Right renal pelvis (tissue), 4 donors: ENCODE measurements around the gene ELL3. TPM values are rescaled to one million over a fixed set of nuclear protein-coding genes. Genes with fewer than 3 reads are reported as not detected.
"Not testable (repeated sequence)": the region's sequence is repeated elsewhere in the genome, so short reads cannot be mapped to it uniquely, and the experiment has no call there.

ENCODE experiments used
- DNase-seq, 4 donors: peaks; one replicate each; pipeline ENCODE4 v3.0.0-alpha.2; 2013; ENCODE audit warnings: low read depth in 4 of 4, low spot score in 3 of 4, missing footprints in 1 of 4
- polyA plus RNA-seq, 4 donors: library from polyadenylated mRNA; unstranded; fragments of 120-200 nt; gene quantifications; one replicate each; pipeline ENCODE4 v1.2.1, GENCODE V29; 2013; ENCODE audit not compliant: insufficient read length in 4 of 4

The ELL3 gene
- polyA plus RNA-seq, 4 donors: 2.9 to 3.9 (median 3.1) TPM

DNA sequence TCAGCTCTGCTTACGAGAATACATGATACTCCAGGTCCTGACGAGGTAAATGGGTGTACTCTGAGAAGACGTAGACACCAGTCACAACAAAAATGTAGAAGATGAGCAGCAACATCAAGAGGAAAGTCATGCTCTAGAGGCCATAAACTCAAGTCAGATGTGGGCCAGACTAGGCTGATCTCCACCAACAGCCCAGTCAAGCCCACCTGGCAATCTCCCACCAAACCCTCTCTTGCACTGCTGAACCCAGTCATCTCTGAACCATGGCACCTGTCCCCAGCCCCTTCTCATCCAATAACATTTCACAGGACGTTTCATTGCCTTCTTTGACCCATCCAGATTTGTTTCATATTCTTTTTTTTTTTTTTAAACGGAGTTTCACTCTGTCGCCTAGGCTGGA, 41.4 kb downstream of the ELL3 start:
- DNase-seq: no peak

DNA sequence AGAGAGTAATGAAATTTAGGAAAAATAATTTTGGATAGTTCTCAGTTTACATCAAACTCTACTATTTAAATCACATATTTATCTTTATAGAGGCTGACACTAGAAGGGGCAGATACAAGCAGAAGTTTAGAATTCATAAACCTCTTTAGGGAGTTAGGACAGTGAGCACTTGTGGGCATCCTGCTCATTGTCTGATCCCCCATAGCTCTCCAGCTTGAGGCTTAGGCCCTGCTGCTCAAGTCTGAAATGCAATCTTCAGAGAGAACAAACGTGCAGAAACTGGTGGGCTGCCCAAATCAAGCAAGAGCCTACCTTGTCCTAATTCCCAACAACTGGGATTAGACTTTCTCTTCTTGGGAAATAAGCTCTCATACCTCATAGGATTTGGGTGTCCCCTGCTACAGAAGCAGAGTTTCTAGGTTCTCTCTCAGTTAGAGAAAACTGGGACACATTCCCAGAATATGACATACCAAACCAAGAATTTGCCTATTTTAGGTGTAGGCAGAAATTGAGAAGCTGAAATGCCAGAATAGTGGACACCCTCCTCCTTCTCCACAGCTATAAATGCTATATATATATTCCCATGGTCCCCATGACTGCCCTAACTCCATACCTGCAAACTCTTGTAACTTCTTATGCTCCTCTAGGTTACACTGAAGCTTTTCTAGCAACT, 48.6 kb downstream of the ELL3 start:
- not testable (repeated sequence) for DNase-seq

GRCh38 chr15:43726306-43726705, 50.5 kb downstream of the ELL3 start:
- not testable (repeated sequence) for DNase-seq

DNA sequence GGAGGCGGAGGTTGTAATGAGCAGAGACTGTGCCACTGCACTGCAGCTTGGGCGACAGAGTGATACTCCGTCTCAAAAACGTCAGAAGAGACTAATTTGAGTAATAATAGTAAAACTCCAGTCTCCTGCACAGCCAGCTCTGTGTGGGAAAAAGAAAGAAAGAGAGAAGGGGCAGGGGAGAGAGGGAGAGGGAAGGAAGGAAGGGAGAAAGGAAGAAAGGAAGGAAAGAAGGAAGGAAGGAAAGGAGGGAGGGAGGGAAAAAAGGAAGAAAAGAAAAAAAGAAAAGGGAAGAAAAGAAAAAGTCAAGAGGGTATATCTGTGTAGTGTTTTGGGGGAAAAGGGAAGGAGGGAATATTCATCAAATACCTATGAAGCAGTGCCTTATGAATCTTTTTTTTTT, 53.6 kb downstream of the ELL3 start:
- no peak for DNase-seq

Other genes starting within 250 kb of the ELL3 start
- 10 to 100 TPM; 19.3 to 24.8 (median 22.8) TPM for gene PPIP5K1, start 186.8 kb downstream of the ELL3 start, polyA plus RNA-seq
- gene CKMT1B, start 182.9 kb downstream of the ELL3 start, polyA plus RNA-seq: 1 to 10 TPM; 2.5 to 4.2 (median 3.1) TPM
- gene STRC, start 158.2 kb downstream of the ELL3 start, polyA plus RNA-seq: 1 to 10 TPM in 2 of 4 donors, under 1 TPM in 2; 0.35 to 1.7 (median 0.92) TPM
- 1 to 10 TPM; 2.1 to 6.9 (median 4.2) TPM for gene CATSPER2, start 128.1 kb downstream of the ELL3 start, polyA plus RNA-seq
- gene CKMT1A, start 83.1 kb downstream of the ELL3 start, polyA plus RNA-seq: 1 to 10 TPM in 3 of 4 donors, under 1 TPM in 1; 0.84 to 3.1 (median 1.7) TPM
- 100 to 1,000 TPM; 595 to 674 (median 634) TPM for gene PDIA3, start 30.5 kb downstream of the ELL3 start, polyA plus RNA-seq
- gene SERF2, start 15.4 kb upstream of the ELL3 start, polyA plus RNA-seq: 100 to 1,000 TPM; 602 to 717 (median 629) TPM
- under 1 TPM in 1 of 4 donors, not detected in 3; 0.26 TPM for gene SERINC4, start 23.3 kb upstream of the ELL3 start, polyA plus RNA-seq
- gene HYPK, start 23.6 kb upstream of the ELL3 start, polyA plus RNA-seq: 10 to 100 TPM in 3 of 4 donors, 1 to 10 TPM in 1; 8.6 to 13.6 (median 11.3) TPM
- 10 to 100 TPM; 63.6 to 69.5 (median 67.2) TPM for gene MFAP1, start 47.7 kb upstream of the ELL3 start, polyA plus RNA-seq
- gene WDR76, start 50.0 kb upstream of the ELL3 start, polyA plus RNA-seq: 10 to 100 TPM; 13.4 to 14.9 (median 14.7) TPM